ENCODE data around the gene VWA8. TPM values are rescaled to one million over a fixed set of nuclear protein-coding genes. Genes with fewer than 3 reads are reported as not detected.
A peak's percentile ranks its signal among the peaks of the same experiment; 100 is the strongest.

The VWA8 gene
- total RNA-seq, 1 donor: 21.4 TPM

DNA sequence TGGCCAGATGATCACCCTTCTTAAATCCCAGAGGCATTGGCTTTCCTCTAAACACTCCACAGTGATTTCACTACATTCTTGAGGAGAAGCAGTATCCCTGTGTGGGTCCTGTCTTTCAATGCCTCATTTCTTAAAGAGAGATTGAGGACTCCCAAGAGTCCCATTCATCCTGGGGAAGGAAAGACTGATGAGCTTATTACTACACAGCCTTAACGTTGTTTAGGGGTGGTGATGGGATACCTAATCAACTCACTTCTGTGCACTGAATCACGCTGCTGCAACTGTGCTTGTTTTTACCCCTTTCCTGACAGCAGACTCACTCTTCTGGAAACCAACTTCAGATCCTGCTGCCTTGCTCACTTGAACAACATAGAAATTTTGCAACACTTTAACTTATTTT, 300.5 kb downstream of the VWA8 start:
- Histone ChIP-seq H4K20me1 (ENCODE audit: insufficient read depth, low read length) (no peaks in the 10 kb centered on the region), H3K27ac (ENCODE audit: low read depth, low read length) (no peak overlapping the region), H2AFZ (ENCODE audit: low read length) (no peak overlapping the region), H3K9me3 (ENCODE audit: low read depth, low read length) (no peaks in the 10 kb centered on the region), H3K27me3 (ENCODE audit: insufficient read depth, low read length) (no peaks in the 10 kb centered on the region), H3K4me1 (ENCODE audit: insufficient read depth, low read length) (peaks cover 8% of the 10 kb centered on the region), H3K36me3 (ENCODE audit: insufficient read depth, low read length) (no peaks in the 10 kb centered on the region), H3K4me2 (ENCODE audit: insufficient read depth, low read length) (no peak overlapping the region), H3K79me2 (ENCODE audit: insufficient read depth, low read length) (no peaks in the 10 kb centered on the region), H3K4me3 (ENCODE audit: insufficient read depth, low read length) (no peak overlapping the region)
- no peak for DNase-seq (ENCODE audit: insufficient read length, low spot score, missing footprints)
- no peak for TF ChIP-seq CTCF (IDR thresholded peaks at IDR 0.05; ENCODE audit: extremely low read depth, low read depth, low read length)

GRCh38 chr13:41658057-41658661, 302.8 kb downstream of the VWA8 start:
- peak; percentile 66 for DNase-seq (ENCODE audit: insufficient read length, low spot score, missing footprints)
- Histone ChIP-seq H3K36me3 (ENCODE audit: insufficient read depth, low read length) (no peaks in the 10 kb centered on the region), H3K4me3 (ENCODE audit: insufficient read depth, low read length) (no peak overlapping the region), H3K4me2 (ENCODE audit: insufficient read depth, low read length) (peak overlapping the region; percentile 9), H3K27me3 (ENCODE audit: insufficient read depth, low read length) (no peaks in the 10 kb centered on the region), H3K27ac (ENCODE audit: low read depth, low read length) (no peak overlapping the region), H4K20me1 (ENCODE audit: insufficient read depth, low read length) (no peaks in the 10 kb centered on the region), H2AFZ (ENCODE audit: low read length) (peak overlapping the region; percentile 33), H3K79me2 (ENCODE audit: insufficient read depth, low read length) (no peaks in the 10 kb centered on the region), H3K4me1 (ENCODE audit: insufficient read depth, low read length) (peaks cover 8% of the 10 kb centered on the region), H3K9me3 (ENCODE audit: low read depth, low read length) (no peaks in the 10 kb centered on the region)
- TF ChIP-seq CTCF (IDR thresholded peaks at IDR 0.05; ENCODE audit: extremely low read depth, low read depth, low read length): no peak

DNA sequence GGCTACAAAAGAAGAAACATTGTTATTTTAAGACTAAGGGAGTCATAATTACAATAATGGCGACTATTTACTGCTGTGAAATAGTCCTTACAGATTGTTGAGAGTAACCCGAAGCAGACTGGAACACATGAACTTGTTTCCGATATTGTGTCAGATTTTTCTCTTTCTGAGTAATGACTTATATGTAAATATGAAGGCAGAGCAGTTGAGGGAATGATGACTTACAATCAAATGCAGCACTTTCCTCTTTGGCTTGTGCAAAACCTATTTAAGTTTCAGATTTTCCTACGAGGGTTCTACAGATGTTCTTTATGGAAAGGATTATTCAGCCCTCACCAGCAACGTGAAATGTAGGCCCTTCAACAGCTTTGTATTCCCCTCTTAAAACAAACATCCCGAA, 304.9 kb downstream of the VWA8 start:
- no peak overlapping the region for H2AFZ ChIP-seq (ENCODE audit: low read length)
- TF ChIP-seq CTCF (IDR thresholded peaks at IDR 0.05; ENCODE audit: extremely low read depth, low read depth, low read length): no peak
- no peaks in the 10 kb centered on the region for H3K79me2 ChIP-seq (ENCODE audit: insufficient read depth, low read length)
- H3K4me1 ChIP-seq (ENCODE audit: insufficient read depth, low read length): peaks cover 8% of the 10 kb centered on the region
- no peak overlapping the region for H3K27ac ChIP-seq (ENCODE audit: low read depth, low read length)
- no peaks in the 10 kb centered on the region for H3K27me3 ChIP-seq (ENCODE audit: insufficient read depth, low read length)
- no peaks in the 10 kb centered on the region for H4K20me1 ChIP-seq (ENCODE audit: insufficient read depth, low read length)
- no peak overlapping the region for H3K4me3 ChIP-seq (ENCODE audit: insufficient read depth, low read length)
- no peak for DNase-seq (ENCODE audit: insufficient read length, low spot score, missing footprints)
- no peak overlapping the region for H3K4me2 ChIP-seq (ENCODE audit: insufficient read depth, low read length)
- no peaks in the 10 kb centered on the region for H3K36me3 ChIP-seq (ENCODE audit: insufficient read depth, low read length)
- H3K9me3 ChIP-seq (ENCODE audit: low read depth, low read length): no peaks in the 10 kb centered on the region

GRCh38 chr13:41654796-41655195, 306.1 kb downstream of the VWA8 start:
- peaks cover 8% of the 10 kb centered on the region for H3K4me1 ChIP-seq (ENCODE audit: insufficient read depth, low read length)
- no peak overlapping the region for H3K27ac ChIP-seq (ENCODE audit: low read depth, low read length)
- no peak overlapping the region for H2AFZ ChIP-seq (ENCODE audit: low read length)
- no peak for DNase-seq (ENCODE audit: insufficient read length, low spot score, missing footprints)
- no peaks in the 10 kb centered on the region for H3K27me3 ChIP-seq (ENCODE audit: insufficient read depth, low read length)
- H4K20me1 ChIP-seq (ENCODE audit: insufficient read depth, low read length): no peaks in the 10 kb centered on the region
- TF ChIP-seq CTCF (IDR thresholded peaks at IDR 0.05; ENCODE audit: extremely low read depth, low read depth, low read length): no peak
- H3K4me2 ChIP-seq (ENCODE audit: insufficient read depth, low read length): no peak overlapping the region
- no peaks in the 10 kb centered on the region for H3K9me3 ChIP-seq (ENCODE audit: low read depth, low read length)
- H3K36me3 ChIP-seq (ENCODE audit: insufficient read depth, low read length): no peaks in the 10 kb centered on the region
- H3K4me3 ChIP-seq (ENCODE audit: insufficient read depth, low read length): no peak overlapping the region
- no peaks in the 10 kb centered on the region for H3K79me2 ChIP-seq (ENCODE audit: insufficient read depth, low read length)
